Neuron (in vitro differentiated cells): ENCODE results near the gene LRRN3.
"Not testable (repeated sequence)": the region's sequence is repeated elsewhere in the genome, so short reads cannot be mapped to it uniquely, and the experiment has no call there.

Experiments used
- H2AFZ ChIP-seq: one replicate; pipeline ENCODE4 v1.6.1; 2013; ENCODE audit warnings: low read depth, mild to moderate bottlenecking, inconsistent platforms, low read length, moderate library complexity
- H3K27me3 ChIP-seq: one replicate; pipeline ENCODE4 v1.6.1; 2013; ENCODE audit warnings: low read length; ENCODE audit not compliant: insufficient read depth
- H3K36me3 ChIP-seq: one replicate; pipeline ENCODE4 v1.6.1; 2013; ENCODE audit warnings: low read length; ENCODE audit not compliant: insufficient read depth
- H3K4me1 ChIP-seq: one replicate; pipeline ENCODE4 v1.6.1; 2013; ENCODE audit warnings: low read length; ENCODE audit not compliant: insufficient read depth
- H3K4me3 ChIP-seq: 2 replicates; pipeline ENCODE4 v1.5.1; 2013; ENCODE audit warnings: mild to moderate bottlenecking, low read length, moderate library complexity
- H3K9me3 ChIP-seq: one replicate; pipeline ENCODE4 v1.6.1; 2013; ENCODE audit warnings: low read length

LRRN3 gene

GRCh38 chr7:111067251-111067650 lies 23.7 kb upstream of the LRRN3 start:
- Histone ChIP-seq H3K36me3 (no peaks in the 10 kb centered on the region), H3K4me3 (no peak overlapping the region), H2AFZ (no peak overlapping the region), H3K27me3 (no peaks in the 10 kb centered on the region), H3K9me3 (peaks cover 5% of the 10 kb centered on the region), H3K4me1 (no peaks in the 10 kb centered on the region)

- Histone ChIP-seq H2AFZ (no peak overlapping the region), H3K36me3 (no peaks in the 10 kb centered on the region), H3K4me3 (no peak overlapping the region), H3K4me1 (no peaks in the 10 kb centered on the region), H3K27me3 (no peaks in the 10 kb centered on the region), H3K9me3 (peaks cover 5% of the 10 kb centered on the region)
Measured at GRCh38 chr7:111067682-111068081, 23.2 kb upstream of the LRRN3 start.

DNA sequence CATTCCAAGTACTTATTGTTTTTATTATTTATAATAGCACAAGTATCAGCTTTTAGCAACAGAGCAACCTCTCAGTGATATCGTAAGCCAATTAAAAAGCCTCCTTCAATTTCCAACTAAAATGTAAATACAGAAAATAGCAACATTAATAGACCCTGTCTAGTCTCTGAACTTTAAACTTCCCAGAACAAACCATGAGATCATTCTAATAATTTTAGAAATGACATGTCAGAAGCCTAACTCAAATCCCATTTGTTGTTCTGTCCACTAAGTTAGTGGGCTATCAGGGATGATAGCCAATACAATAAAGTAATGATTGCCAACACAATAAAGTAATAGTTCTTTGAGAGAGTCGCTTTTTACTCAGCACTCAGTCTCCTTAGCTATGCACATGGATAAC lies 22.3 kb upstream of the LRRN3 start:
- Histone ChIP-seq H2AFZ (no peak overlapping the region), H3K9me3 (peaks cover 3% of the 10 kb centered on the region), H3K27me3 (no peaks in the 10 kb centered on the region), H3K36me3 (no peaks in the 10 kb centered on the region), H3K4me1 (peaks cover 3% of the 10 kb centered on the region), H3K4me3 (no peak overlapping the region)

DNA sequence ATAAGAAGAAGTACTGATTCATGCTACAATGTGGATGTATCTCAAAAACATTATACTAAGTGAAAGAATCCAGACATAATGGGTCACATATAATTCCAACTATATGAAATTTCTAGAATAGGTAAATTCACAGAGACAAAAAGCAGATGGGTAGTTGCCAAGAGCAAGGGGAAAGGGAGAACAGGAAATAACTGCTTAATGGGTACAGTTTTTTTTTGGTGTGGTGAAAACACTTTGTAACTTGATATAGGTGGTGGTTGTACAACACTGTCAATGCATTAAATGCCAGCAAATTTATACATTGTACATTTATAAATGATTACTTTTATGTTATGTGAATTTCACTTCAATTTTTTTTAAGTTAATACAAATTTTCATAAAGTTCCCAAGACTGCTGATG lies 19.4 kb upstream of the LRRN3 start:
- Histone ChIP-seq H2AFZ (no peak overlapping the region), H3K27me3 (no peaks in the 10 kb centered on the region), H3K9me3 (no peaks in the 10 kb centered on the region), H3K36me3 (no peaks in the 10 kb centered on the region), H3K4me3 (no peak overlapping the region), H3K4me1 (peaks cover 16% of the 10 kb centered on the region)

- not testable (repeated sequence) for H3K9me3 ChIP-seq, H3K4me3 ChIP-seq, H3K36me3 ChIP-seq, H2AFZ ChIP-seq, H3K27me3 ChIP-seq
- peaks cover 18% of the 10 kb centered on the region for H3K4me1 ChIP-seq
Measured at GRCh38 chr7:111072658-111073057, 18.3 kb upstream of the LRRN3 start.

DNA sequence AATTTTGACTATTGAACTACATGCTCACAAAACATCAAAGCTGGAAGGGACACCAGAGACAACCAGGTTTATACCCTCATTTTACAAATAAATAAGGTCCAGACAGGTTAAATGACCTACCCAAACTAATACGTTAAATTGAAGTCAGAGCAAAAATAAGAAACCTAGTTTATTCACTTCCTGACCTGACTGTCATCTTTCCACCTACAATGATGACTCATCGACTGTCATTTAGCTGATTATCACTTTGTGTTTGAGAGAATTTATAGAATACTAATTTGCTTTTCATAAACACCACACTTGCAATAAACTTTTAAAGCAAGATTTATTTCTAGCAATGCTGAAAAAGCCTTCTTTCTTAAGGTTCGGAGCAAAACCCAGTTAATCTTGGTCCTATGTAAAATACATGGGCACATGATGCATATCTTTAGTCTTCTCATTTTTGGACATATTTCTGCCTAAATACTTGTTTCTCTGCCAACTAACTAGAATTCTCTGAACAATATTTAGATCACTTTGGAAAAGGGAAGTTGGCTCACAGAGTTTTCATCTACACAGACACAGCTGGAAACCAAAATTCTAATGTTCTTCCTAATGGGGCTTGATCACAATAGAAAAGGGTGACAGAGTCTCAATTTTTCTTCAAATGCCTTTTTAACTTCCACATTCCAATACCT lies 16.7 kb upstream of the LRRN3 start:
- no peaks in the 10 kb centered on the region for H3K27me3 ChIP-seq
- peaks cover 19% of the 10 kb centered on the region for H3K4me1 ChIP-seq
- no peak overlapping the region for H3K4me3 ChIP-seq

GRCh38 chr7:111074748-111075146 lies 16.2 kb upstream of the LRRN3 start:
- Histone ChIP-seq H3K4me1 (peaks cover 19% of the 10 kb centered on the region), H2AFZ (no peak overlapping the region), H3K9me3 (no peaks in the 10 kb centered on the region), H3K27me3 (no peaks in the 10 kb centered on the region), H3K36me3 (no peaks in the 10 kb centered on the region), H3K4me3 (no peak overlapping the region)

More for the DNA sequence above, 16.7 kb upstream of the LRRN3 start:
- Histone ChIP-seq H2AFZ (no peak overlapping the region), H3K36me3 (no peaks in the 10 kb centered on the region), H3K9me3 (no peaks in the 10 kb centered on the region)

DNA sequence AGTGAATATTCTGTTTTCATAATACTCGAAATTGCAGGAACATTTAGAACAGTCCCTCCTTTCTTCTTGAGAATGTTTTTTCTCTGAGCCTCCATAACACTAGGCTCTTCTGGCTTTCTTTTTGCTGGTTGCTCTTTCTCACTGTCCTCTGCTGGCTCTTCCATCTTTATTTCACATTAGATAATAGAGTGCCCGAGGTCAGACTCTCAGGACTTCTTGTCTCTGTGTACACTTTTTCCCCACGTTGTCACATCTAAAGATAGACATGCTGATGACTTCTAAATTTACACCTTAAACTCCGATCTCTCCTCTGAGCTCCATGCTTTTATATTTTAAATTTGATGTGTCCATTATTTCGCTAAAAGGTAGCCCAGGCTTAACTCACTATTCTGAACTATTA lies 15.4 kb upstream of the LRRN3 start:
- H3K4me3 ChIP-seq = no peak overlapping the region
- no peaks in the 10 kb centered on the region for H3K36me3 ChIP-seq
- no peaks in the 10 kb centered on the region for H3K27me3 ChIP-seq
- H3K9me3 ChIP-seq = no peaks in the 10 kb centered on the region
- H2AFZ ChIP-seq = no peak overlapping the region
- peaks cover 19% of the 10 kb centered on the region for H3K4me1 ChIP-seq

- Histone ChIP-seq H2AFZ (no peak overlapping the region), H3K9me3 (no peaks in the 10 kb centered on the region), H3K4me3 (no peak overlapping the region)
Measured at GRCh38 chr7:111076205-111076604, 14.7 kb upstream of the LRRN3 start.

GRCh38 chr7:111077001-111077400 lies 13.9 kb upstream of the LRRN3 start:
- no peak overlapping the region for H3K4me3 ChIP-seq
- H3K4me1 ChIP-seq = peaks cover 34% of the 10 kb centered on the region
- H3K27me3 ChIP-seq = no peaks in the 10 kb centered on the region

More at GRCh38 chr7:111076205-111076604, 14.7 kb upstream of the LRRN3 start:
- H3K27me3 ChIP-seq = no peaks in the 10 kb centered on the region
- peaks cover 26% of the 10 kb centered on the region for H3K4me1 ChIP-seq
- no peaks in the 10 kb centered on the region for H3K36me3 ChIP-seq

DNA sequence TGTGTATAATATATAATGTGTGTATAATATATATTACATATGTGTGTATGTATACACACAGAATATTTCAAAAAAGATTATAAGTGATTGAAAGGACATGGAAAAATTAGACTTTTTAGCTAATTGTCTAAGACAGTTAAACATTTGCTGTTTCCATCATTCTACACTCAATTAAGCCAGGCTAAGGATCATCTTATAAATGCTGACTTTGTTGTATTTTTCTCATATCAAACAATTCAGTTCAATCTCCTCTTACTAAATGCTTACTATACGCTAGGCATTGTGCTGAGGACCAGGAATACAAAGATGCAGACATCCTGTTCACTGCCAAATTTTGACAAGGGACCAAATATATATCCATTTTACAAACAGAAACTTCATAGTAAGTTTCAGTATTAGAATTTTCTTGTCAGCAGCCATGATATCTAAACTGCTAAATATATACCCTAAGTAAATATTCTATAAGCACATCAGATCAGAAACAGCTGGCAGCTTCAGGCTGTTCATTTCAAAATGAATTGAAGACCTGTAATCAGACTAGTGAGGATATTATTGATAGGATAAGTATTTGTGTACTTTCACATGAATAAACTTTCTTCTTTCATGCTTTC lies 10.3 kb upstream of the LRRN3 start:
- H2AFZ ChIP-seq = no peak overlapping the region
- H3K27me3 ChIP-seq = no peaks in the 10 kb centered on the region
- H3K9me3 ChIP-seq = no peaks in the 10 kb centered on the region
- no peak overlapping the region for H3K4me3 ChIP-seq
- H3K36me3 ChIP-seq = no peaks in the 10 kb centered on the region
- peaks cover 35% of the 10 kb centered on the region for H3K4me1 ChIP-seq

More at GRCh38 chr7:111077001-111077400, 13.9 kb upstream of the LRRN3 start:
- H3K36me3 ChIP-seq = no peaks in the 10 kb centered on the region
- no peak overlapping the region for H2AFZ ChIP-seq
- H3K9me3 ChIP-seq = no peaks in the 10 kb centered on the region

DNA sequence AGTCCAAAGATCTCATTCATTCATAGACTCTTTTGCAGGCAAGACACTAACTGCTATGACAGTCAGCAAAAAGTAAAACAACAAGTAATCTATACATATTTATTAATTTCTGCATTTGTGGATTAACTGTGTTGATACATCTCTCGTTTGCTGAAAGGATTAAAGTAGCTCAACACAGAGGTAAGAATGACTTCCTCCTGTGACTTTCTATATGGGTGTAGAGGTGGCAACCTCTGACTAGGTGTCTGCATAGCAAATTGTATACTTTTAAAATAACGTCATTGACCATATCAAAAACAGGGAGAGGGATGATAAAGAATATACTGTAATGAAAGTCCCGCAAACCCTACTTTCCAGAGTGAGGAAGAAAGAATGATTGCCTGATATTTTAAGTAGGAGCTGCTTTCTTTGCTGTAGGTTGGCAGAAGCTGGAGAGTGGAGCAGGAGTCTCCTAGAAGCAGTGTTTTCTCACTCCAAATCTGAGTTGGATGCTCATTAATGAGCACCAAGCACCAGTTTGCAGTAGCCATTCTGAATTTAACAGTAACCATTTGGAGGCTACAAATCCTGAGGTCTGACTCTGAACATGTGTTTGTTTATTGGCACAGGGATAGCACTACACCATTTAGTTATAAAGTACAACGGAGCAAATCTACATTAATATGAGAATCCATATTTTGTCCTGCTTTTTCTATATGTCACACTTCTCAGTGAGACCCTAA lies 9.2 kb upstream of the LRRN3 start:
- H3K36me3 ChIP-seq = no peaks in the 10 kb centered on the region
- peak overlapping the region; percentile 15 for H3K4me3 ChIP-seq
- no peaks in the 10 kb centered on the region for H3K9me3 ChIP-seq

DNA sequence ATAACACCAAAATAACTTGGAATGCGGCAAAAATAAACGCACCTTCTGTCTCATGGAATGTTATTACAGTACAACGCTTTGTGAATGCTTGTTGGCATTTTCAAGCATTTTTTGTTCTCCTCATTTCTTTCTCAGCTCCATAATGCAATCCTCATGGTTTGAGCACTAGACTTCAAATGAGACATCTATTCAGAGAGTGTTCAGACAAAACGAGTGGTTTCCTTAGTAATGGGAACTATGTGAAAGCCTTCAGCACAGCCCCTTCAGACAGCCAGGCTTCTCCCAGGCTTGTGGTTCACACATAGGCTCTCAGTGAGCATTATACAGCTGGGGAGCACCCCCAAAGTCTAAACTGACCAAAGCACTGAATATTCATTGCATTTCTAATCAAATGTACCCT lies 8.6 kb upstream of the LRRN3 start:
- peak overlapping the region; percentile 20 for H2AFZ ChIP-seq
- no peaks in the 10 kb centered on the region for H3K9me3 ChIP-seq

More for the DNA sequence above, 9.2 kb upstream of the LRRN3 start:
- Histone ChIP-seq H3K27me3 (no peaks in the 10 kb centered on the region), H2AFZ (peak overlapping the region; percentile 6), H3K4me1 (peaks cover 35% of the 10 kb centered on the region)

More for the DNA sequence above, 8.6 kb upstream of the LRRN3 start:
- Histone ChIP-seq H3K4me3 (peak overlapping the region; percentile 15), H3K36me3 (no peaks in the 10 kb centered on the region), H3K4me1 (peaks cover 35% of the 10 kb centered on the region), H3K27me3 (no peaks in the 10 kb centered on the region)
